ENCODE measurements around the gene COA1. TPM values are rescaled to one million over a fixed set of nuclear protein-coding genes. Genes with fewer than 3 reads are reported as not detected.
A peak's percentile ranks its signal among the peaks of the same experiment; 100 is the strongest.

COA1 gene
- total RNA-seq, 4 donors from 2014 or later = 34.0 to 84.2 (median 54.4) TPM

DNA sequence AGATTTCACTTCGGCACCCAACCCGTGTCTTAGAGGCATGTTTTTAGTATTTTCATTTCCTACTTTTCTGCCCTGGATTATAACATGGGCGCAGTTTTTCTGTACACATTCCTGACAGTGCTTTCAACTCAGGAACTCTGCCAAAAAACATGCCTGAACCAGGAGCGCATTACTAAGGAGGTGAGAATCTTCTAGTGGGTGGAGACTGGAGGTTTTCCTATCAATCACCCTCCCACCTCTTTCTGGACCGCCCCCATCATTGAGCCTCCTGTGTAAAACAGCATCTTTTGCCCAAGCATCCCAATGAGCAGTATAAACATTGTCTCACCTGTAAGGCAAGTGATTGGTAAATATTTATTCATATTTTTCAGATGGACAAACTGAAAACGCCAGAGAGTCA is 93.2 kb downstream of the COA1 start:
- DNase-seq = no peak
- peaks cover 0 to 16% (median 5%) of the 10 kb centered on the region in 4 donors for H3K4me1 ChIP-seq
- no peaks in the 10 kb centered on the region for H3K9me3 ChIP-seq
- TF ChIP-seq POLR2A (IDR thresholded peaks at IDR 0.05) = no peak
- TF ChIP-seq, protein P1, sequence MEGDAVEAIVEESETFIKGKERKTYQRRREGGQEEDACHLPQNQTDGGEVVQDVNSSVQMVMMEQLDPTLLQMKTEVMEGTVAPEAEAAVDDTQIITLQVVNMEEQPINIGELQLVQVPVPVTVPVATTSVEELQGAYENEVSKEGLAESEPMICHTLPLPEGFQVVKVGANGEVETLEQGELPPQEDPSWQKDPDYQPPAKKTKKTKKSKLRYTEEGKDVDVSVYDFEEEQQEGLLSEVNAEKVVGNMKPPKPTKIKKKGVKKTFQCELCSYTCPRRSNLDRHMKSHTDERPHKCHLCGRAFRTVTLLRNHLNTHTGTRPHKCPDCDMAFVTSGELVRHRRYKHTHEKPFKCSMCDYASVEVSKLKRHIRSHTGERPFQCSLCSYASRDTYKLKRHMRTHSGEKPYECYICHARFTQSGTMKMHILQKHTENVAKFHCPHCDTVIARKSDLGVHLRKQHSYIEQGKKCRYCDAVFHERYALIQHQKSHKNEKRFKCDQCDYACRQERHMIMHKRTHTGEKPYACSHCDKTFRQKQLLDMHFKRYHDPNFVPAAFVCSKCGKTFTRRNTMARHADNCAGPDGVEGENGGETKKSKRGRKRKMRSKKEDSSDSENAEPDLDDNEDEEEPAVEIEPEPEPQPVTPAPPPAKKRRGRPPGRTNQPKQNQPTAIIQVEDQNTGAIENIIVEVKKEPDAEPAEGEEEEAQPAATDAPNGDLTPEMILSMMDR (IDR thresholded peaks at IDR 0.05) = no peak
- H3K27ac ChIP-seq = peak overlapping the region in 1 of 4 donors; percentile 4
- peaks cover 0 to 36% (median 0%) of the 10 kb centered on the region in 3 donors for H3K36me3 ChIP-seq
- H3K27me3 ChIP-seq = no peaks in the 10 kb centered on the region
- H3K4me3 ChIP-seq = no peak overlapping the region

DNA sequence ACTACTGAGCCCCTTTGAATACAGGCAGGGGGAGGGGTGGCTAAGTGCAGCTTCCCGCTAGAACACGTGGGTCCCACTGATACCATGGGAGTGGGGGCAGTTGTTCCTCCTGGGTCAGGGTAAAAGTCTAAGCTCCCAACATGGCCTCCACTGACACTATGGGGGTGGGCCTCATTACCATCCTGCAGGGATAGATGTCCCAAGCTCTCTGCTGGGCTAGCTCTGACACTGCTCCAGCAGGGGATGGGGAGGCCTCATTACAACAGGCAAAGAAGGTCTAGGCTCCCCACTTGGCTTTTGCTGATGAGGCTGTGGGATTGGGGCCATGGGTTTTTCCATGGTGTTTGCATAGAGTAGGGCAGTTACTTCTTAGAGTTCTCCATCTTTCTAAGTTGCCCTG is 94.9 kb downstream of the COA1 start:
- Histone ChIP-seq H3K4me3 (no peak overlapping the region), H3K36me3 (peaks cover 0 to 47% (median 0%) of the 10 kb centered on the region in 3 donors), H3K27ac (peak overlapping the region in 1 of 4 donors; percentile 11), H3K4me1 (peaks cover 0 to 7% (median under 1%) of the 10 kb centered on the region in 4 donors), H3K27me3 (no peaks in the 10 kb centered on the region), H3K9me3 (no peaks in the 10 kb centered on the region)
- DNase-seq = no peak
- TF ChIP-seq, protein P1 (IDR thresholded peaks at IDR 0.05) = no peak
- no peak for TF ChIP-seq POLR2A (IDR thresholded peaks at IDR 0.05)

DNA sequence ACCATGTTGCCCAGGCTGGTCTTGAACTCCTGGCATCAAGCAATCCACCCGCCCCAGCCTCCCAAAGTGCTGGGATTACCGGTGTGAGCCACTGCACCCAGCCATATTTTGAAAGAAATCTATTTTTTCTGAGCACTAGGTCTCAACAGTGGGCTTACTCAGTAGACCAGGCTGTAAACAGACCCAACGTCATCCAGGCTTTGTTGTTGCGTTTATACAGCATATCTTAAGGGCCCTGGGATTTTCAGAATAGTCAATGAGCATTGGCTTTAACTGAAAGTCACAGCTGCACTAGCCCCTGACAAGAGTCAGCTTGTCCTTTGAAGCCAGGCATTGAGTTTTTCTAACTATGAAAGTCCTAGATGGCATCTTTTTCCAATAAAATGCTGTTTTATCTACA is 96.6 kb downstream of the COA1 start:
- no peak overlapping the region for H3K4me3 ChIP-seq
- H3K27me3 ChIP-seq = no peaks in the 10 kb centered on the region
- TF ChIP-seq POLR2A (IDR thresholded peaks at IDR 0.05) = no peak
- TF ChIP-seq, protein P1 (IDR thresholded peaks at IDR 0.05) = no peak
- peaks cover 0 to 3% (median 0%) of the 10 kb centered on the region in 4 donors for H3K4me1 ChIP-seq
- DNase-seq = no peak
- H3K27ac ChIP-seq = no peak overlapping the region
- H3K9me3 ChIP-seq = no peaks in the 10 kb centered on the region
- H3K36me3 ChIP-seq = peaks cover 0 to 47% (median 0%) of the 10 kb centered on the region in 3 donors

DNA sequence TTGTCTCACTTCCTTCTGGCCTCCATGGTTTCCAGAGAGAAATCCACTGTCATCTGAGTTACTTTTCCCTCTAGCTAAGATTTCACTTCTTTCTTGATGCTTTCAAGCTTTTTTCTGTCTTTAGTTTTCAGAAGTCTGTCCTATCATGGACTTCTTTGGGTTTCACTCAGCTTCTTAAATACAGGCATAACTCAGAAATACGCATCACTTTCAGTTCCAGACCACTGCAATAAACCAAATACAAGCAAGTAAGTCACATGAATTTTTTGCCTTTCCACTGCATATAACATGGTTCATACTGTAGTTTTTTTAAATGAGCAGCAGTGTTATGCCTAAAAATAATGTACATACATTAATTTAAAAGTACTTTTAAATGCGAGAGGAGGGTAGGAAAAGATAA is 97.8 kb downstream of the COA1 start:
- no peak for DNase-seq
- Histone ChIP-seq H3K27ac (peak overlapping the region in 1 of 4 donors; percentile 22), H3K9me3 (no peaks in the 10 kb centered on the region), H3K27me3 (no peaks in the 10 kb centered on the region), H3K4me3 (no peak overlapping the region), H3K36me3 (peaks cover 0 to 42% (median 0%) of the 10 kb centered on the region in 3 donors), H3K4me1 (peaks cover 0 to 3% (median 0%) of the 10 kb centered on the region in 4 donors)
- no peak for TF ChIP-seq POLR2A (IDR thresholded peaks at IDR 0.05)
- TF ChIP-seq, protein P1 (IDR thresholded peaks at IDR 0.05) = no peak

DNA sequence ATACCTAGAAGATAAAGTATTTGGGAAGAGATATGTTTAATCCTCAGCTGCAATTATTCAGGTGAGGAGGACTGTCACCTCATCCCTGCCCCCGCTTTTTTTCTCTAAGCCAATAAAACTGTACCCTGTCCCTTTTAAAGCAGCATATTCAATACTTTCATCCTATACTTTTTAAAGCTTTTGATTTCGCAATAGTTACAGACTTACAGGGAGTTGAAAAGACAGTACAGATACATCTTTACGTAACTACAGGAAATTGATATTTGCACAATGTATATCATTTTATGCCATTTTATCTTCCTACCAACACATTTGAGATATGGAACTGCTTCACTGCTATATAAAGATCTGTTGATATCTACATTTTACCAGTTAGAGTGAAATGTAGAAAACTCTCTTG is 98.8 kb downstream of the COA1 start:
- H3K27me3 ChIP-seq = no peaks in the 10 kb centered on the region
- no peak for TF ChIP-seq POLR2A (IDR thresholded peaks at IDR 0.05)
- TF ChIP-seq, protein P1 (IDR thresholded peaks at IDR 0.05) = no peak
- no peaks in the 10 kb centered on the region for H3K9me3 ChIP-seq
- peaks cover 0 to 3% (median 0%) of the 10 kb centered on the region in 4 donors for H3K4me1 ChIP-seq
- H3K27ac ChIP-seq = no peak overlapping the region
- no peak for DNase-seq
- no peak overlapping the region for H3K4me3 ChIP-seq
- peaks cover 0 to 47% (median 0%) of the 10 kb centered on the region in 3 donors for H3K36me3 ChIP-seq

DNA sequence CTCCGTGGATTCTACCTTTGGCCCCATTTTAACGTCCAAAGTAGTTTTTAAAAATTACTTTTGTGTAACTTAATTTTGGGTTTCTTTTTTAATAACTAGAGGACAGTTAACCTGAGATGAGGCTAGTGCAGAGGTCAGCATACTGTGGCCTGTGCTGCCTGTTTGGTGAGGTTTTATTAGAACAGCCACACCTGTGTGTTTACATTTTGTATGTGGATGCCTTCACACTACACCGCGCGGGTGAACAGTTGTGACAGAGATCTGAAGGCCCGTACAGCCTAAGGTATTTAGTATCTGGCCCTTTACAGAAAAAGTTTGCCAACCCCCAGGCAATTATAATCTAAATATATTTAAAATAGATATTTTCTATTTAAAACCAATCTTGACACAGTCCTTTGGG is 99.5 kb downstream of the COA1 start:
- peaks cover 0 to 54% (median 0%) of the 10 kb centered on the region in 3 donors for H3K36me3 ChIP-seq
- no peaks in the 10 kb centered on the region for H3K27me3 ChIP-seq
- TF ChIP-seq, protein P1 (IDR thresholded peaks at IDR 0.05) = no peak
- TF ChIP-seq POLR2A (IDR thresholded peaks at IDR 0.05) = no peak
- no peak overlapping the region for H3K27ac ChIP-seq
- no peak for DNase-seq
- no peaks in the 10 kb centered on the region for H3K9me3 ChIP-seq
- H3K4me3 ChIP-seq = no peak overlapping the region
- peaks cover 0 to 3% (median 0%) of the 10 kb centered on the region in 4 donors for H3K4me1 ChIP-seq

All from Peyer's patch (tissue), 4 donors.